H9 (cell line): ENCODE measurements around the gene CD58. TPM values are rescaled to one million over a fixed set of nuclear protein-coding genes. Genes with fewer than 3 reads are reported as not detected.

Experiments used
- DNase-seq: peaks from one replicate; pipeline ENCODE4 v3.0.0-alpha.2; 2017
- H2AFZ ChIP-seq: one replicate; pipeline ENCODE4 v1.6.1; 2013; ENCODE audit warnings: mild to moderate bottlenecking, low read length, control low read depth, moderate library complexity
- H2AK5ac ChIP-seq: 2 replicates; pipeline ENCODE4 v1.6.1; 2013; ENCODE audit warnings: low read length, control low read depth, mixed read lengths; ENCODE audit not compliant: insufficient read length
- H2BK120ac ChIP-seq: one replicate; pipeline ENCODE4 v1.6.1; 2013; ENCODE audit warnings: low read depth, mild to moderate bottlenecking, low read length, control low read depth, inconsistent platforms; ENCODE audit not compliant: poor library complexity, severe bottlenecking
- H2BK12ac ChIP-seq: 2 replicates; pipeline ENCODE4 v1.6.1; 2013; ENCODE audit warnings: low read length, control low read depth, mixed read lengths, low read depth; ENCODE audit not compliant: insufficient read length
- H2BK15ac ChIP-seq: 2 replicates; pipeline ENCODE4 v1.6.1; 2013; ENCODE audit warnings: low read depth, low read length, control low read depth
- H2BK20ac ChIP-seq: one replicate; pipeline ENCODE4 v1.6.1; 2013; ENCODE audit warnings: low read depth, mild to moderate bottlenecking, low read length, control low read depth, inconsistent platforms; ENCODE audit not compliant: poor library complexity, severe bottlenecking
- H2BK5ac ChIP-seq: 2 replicates; pipeline ENCODE4 v1.6.1; 2013; ENCODE audit warnings: low read length, control low read depth, mixed read lengths; ENCODE audit not compliant: insufficient read length
- H3K14ac ChIP-seq: 2 replicates; pipeline ENCODE4 v1.6.1; 2013; ENCODE audit warnings: low read length, control low read depth; ENCODE audit not compliant: insufficient read depth
- H3K18ac ChIP-seq: 2 replicates; pipeline ENCODE4 v1.6.1; 2013; ENCODE audit warnings: low read depth, mild to moderate bottlenecking, mixed read lengths, low read length, control low read depth; ENCODE audit not compliant: insufficient read length
- H3K23ac ChIP-seq: 2 replicates; pipeline ENCODE4 v1.6.1; 2013; ENCODE audit warnings: low read length, control low read depth, mixed read lengths, low read depth; ENCODE audit not compliant: insufficient read length
- H3K23me2 ChIP-seq: 2 replicates; pipeline ENCODE4 v1.6.1; 2013; ENCODE audit warnings: low read depth, mild to moderate bottlenecking, mixed read lengths, low read length, control low read depth; ENCODE audit not compliant: insufficient read length, poor library complexity, severe bottlenecking
- H3K27ac ChIP-seq: 2 replicates; pipeline ENCODE4 v1.5.1; 2013; ENCODE audit warnings: low read length, control low read depth, mixed read lengths, low read depth; ENCODE audit not compliant: insufficient read length
- H3K27me3 ChIP-seq: 2 replicates; pipeline ENCODE4 v1.6.1; 2013; ENCODE audit warnings: low read length, control low read depth, inconsistent platforms; ENCODE audit not compliant: insufficient read depth
- H3K4ac ChIP-seq: 2 replicates; pipeline ENCODE4 v1.6.1; 2013; ENCODE audit warnings: low read depth, mild to moderate bottlenecking, control low read depth, inconsistent platforms, low read length, moderate library complexity
- H3K4me1 ChIP-seq: 2 replicates; pipeline ENCODE4 v1.6.1; 2013; ENCODE audit warnings: low read length, control low read depth, inconsistent platforms; ENCODE audit not compliant: insufficient read depth
- H3K4me2 ChIP-seq: 2 replicates; pipeline ENCODE4 v1.6.1; 2013; ENCODE audit warnings: low read length, control low read depth, mixed read lengths; ENCODE audit not compliant: insufficient read length, insufficient read depth
- H3K56ac ChIP-seq: 2 replicates; pipeline ENCODE4 v1.6.1; 2013; ENCODE audit warnings: low read depth, mild to moderate bottlenecking, mixed read lengths, low read length, control low read depth; ENCODE audit not compliant: insufficient read length
- H3K79me1 ChIP-seq: 2 replicates; pipeline ENCODE4 v1.6.1; 2013; ENCODE audit warnings: low read depth, mild to moderate bottlenecking, moderate library complexity, low read length, control low read depth, inconsistent platforms; ENCODE audit not compliant: insufficient read depth, poor library complexity, severe bottlenecking
- H3K79me2 ChIP-seq: 2 replicates; pipeline ENCODE4 v1.6.1; 2013; ENCODE audit warnings: low read length, control low read depth, inconsistent platforms; ENCODE audit not compliant: insufficient read depth
- H3K9ac ChIP-seq: 2 replicates; pipeline ENCODE4 v1.6.1; 2013; ENCODE audit warnings: low read length, control low read depth, mixed read lengths; ENCODE audit not compliant: insufficient read length; ENCODE audit errors: extremely low read depth
- H3K9me3 ChIP-seq: one replicate; pipeline ENCODE4 v1.6.1; 2013; ENCODE audit warnings: low read depth, low read length, inconsistent platforms; ENCODE audit not compliant: control insufficient read depth
- H3T11ph ChIP-seq: one replicate; pipeline ENCODE4 v1.6.1; 2013; ENCODE audit warnings: mild to moderate bottlenecking, low read length, control low read depth, inconsistent platforms
- H4K20me1 ChIP-seq: one replicate; pipeline ENCODE4 v1.6.1; 2013; ENCODE audit not compliant: control insufficient read depth, insufficient read length, insufficient read depth
- H4K5ac ChIP-seq: 2 replicates; pipeline ENCODE4 v1.6.1; 2013; ENCODE audit warnings: low read depth, mild to moderate bottlenecking, mixed read lengths, low read length, control low read depth; ENCODE audit not compliant: insufficient read length
- H4K8ac ChIP-seq: replicated peaks from 2 replicates; pipeline ENCODE4 v1.6.1; 2013; ENCODE audit warnings: low read length, control low read depth, mixed read lengths, low read depth; ENCODE audit not compliant: insufficient read length
- H4K91ac ChIP-seq: 2 replicates; pipeline ENCODE4 v1.6.1; 2013; ENCODE audit warnings: low read depth, mild to moderate bottlenecking, moderate library complexity, mixed read lengths, low read length, control low read depth; ENCODE audit not compliant: insufficient read length
- H3K27ac Mint-ChIP-seq, 3 experiments: 2 replicates in 2 of 3; 3 replicates in 1 of 3; pipeline ENCODE4 v1.8.0; 2020 to 2021; ENCODE audit warnings: mixed read lengths in 3 of 3, mild to moderate bottlenecking in 1 of 3, moderate library complexity in 1 of 3
- H3K27me3 Mint-ChIP-seq: 2 replicates; pipeline ENCODE4 v1.8.0; 2021; ENCODE audit warnings: low read depth, mild to moderate bottlenecking, moderate library complexity, mixed read lengths
- H3K36me3 Mint-ChIP-seq, 3 experiments: 2 replicates in 2 of 3; 3 replicates in 1 of 3; pipeline ENCODE4 v1.8.0; 2020 to 2021; ENCODE audit warnings: low read depth in 3 of 3, mixed read lengths in 3 of 3; ENCODE audit not compliant: insufficient read depth in 1 of 3
- H3K4me1 Mint-ChIP-seq, 2 experiments: 2 replicates each; pipeline ENCODE4 v1.8.0; 2020; ENCODE audit warnings: mixed read lengths in 2 of 2
- H3K4me3 Mint-ChIP-seq, 2 experiments: 2 replicates in 1 of 2; 3 replicates in 1 of 2; pipeline ENCODE4 v1.8.0; 2020 to 2021; ENCODE audit warnings: mild to moderate bottlenecking in 2 of 2, mixed read lengths in 2 of 2, moderate library complexity in 1 of 2
- H3K9me3 Mint-ChIP-seq, 2 experiments: 2 replicates in 1 of 2; 3 replicates in 1 of 2; pipeline ENCODE4 v1.8.0; 2020; ENCODE audit warnings: mild to moderate bottlenecking in 2 of 2, mixed read lengths in 2 of 2, moderate library complexity in 1 of 2
- WGBS: extraction: QIAGEN DNeasy Blood & Tissue Kit; methylation state at CpG from one replicate; pipeline ENCODE4 v1.1.7; 2013; ENCODE audit warnings: missing lambda C conversion rate, low lambda C conversion rate, mixed read lengths; ENCODE audit not compliant: insufficient read length; ENCODE audit errors: extremely low coverage; 5-methylcytosine and 5-hydroxymethylcytosine counted together
- total RNA-seq: library from RNA; stranded (reverse); gene quantifications from 2 replicates; pipeline ENCODE4 v1.2.1, GENCODE V29; 2021
- TF ChIP-seq, protein P1 (sequence below): fragments of 200-600 bp; sonication (generic); conservative IDR thresholded peaks from 3 replicates; pipeline ENCODE4 v1.8.0; 2021; ENCODE audit warnings: antibody characterized with exemption, mild to moderate bottlenecking

The CD58 gene
- total RNA-seq, 1 experiment from 2014 or later, result 4.3 TPM

DNA sequence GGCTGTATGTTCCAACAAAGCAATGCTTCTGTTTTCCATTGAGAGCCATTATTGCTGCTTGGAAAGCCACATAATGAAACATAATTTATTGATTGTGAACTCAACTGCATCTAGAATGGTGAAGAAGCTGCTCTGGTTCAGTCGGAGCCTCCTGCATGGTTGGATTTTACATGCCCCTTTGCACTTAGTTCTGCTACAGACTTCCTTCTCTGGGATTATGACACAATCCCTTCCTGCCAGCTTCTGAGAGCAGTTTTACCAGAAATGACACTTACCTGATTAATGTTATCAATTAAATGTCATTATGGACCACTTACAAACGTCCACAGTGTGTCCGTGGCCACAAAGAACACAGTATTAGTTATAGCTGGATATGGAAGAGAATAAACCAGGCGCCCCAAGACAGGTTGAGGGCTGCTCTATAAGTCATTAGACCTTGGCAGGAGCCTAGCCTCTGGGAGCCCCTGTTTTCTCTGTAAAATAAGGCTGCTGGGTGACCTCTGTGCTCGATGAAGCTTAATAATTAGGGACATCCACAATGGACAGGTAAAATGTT is 7.0 kb upstream of the CD58 start:
- Histone ChIP-seq H2BK20ac (no peak overlapping the region), H3K27ac (no peak overlapping the region), H3K9me3 (no peaks in the 10 kb centered on the region), H2BK12ac (no peak overlapping the region), H3K18ac (no peak overlapping the region), H2BK5ac (no peak overlapping the region), H3K23me2 (no peaks in the 10 kb centered on the region), H4K8ac (no peak overlapping the region), H4K20me1 (no peaks in the 10 kb centered on the region), H3K23ac (no peak overlapping the region), H3K27me3 (no peaks in the 10 kb centered on the region), H3K9ac (no peak overlapping the region), H2AK5ac (no peak overlapping the region), H3K79me1 (no peaks in the 10 kb centered on the region), H3K79me2 (no peaks in the 10 kb centered on the region), H3K4ac (no peak overlapping the region), H3K4me1 (no peaks in the 10 kb centered on the region), H4K5ac (no peak overlapping the region), H3K56ac (no peak overlapping the region), H2AFZ (no peak overlapping the region), H4K91ac (no peak overlapping the region), H3T11ph (no peak overlapping the region), H3K4me2 (no peak overlapping the region), H3K14ac (no peak overlapping the region), H2BK120ac (no peak overlapping the region), H2BK15ac (no peak overlapping the region)
- Mint-ChIP-seq H3K4me1 (peaks cover 5 to 9% of the 10 kb centered on the region in 2 experiments), H3K9me3 (no peaks in the 10 kb centered on the region), H3K36me3 (peaks cover 0 to 6% (median 0%) of the 10 kb centered on the region in 3 experiments; a peak in 4 of 7 replicates), H3K27me3 (peaks cover 3% of the 10 kb centered on the region; the same call in 1 of the 2 replicates), H3K27ac (no peak overlapping the region; a peak in 1 of 7 replicates), H3K4me3 (no peak overlapping the region)
- WGBS, result no CpG with 5 or more reads among the region's 5 CpGs
- DNase-seq, result no peak
- TF ChIP-seq, protein P1, sequence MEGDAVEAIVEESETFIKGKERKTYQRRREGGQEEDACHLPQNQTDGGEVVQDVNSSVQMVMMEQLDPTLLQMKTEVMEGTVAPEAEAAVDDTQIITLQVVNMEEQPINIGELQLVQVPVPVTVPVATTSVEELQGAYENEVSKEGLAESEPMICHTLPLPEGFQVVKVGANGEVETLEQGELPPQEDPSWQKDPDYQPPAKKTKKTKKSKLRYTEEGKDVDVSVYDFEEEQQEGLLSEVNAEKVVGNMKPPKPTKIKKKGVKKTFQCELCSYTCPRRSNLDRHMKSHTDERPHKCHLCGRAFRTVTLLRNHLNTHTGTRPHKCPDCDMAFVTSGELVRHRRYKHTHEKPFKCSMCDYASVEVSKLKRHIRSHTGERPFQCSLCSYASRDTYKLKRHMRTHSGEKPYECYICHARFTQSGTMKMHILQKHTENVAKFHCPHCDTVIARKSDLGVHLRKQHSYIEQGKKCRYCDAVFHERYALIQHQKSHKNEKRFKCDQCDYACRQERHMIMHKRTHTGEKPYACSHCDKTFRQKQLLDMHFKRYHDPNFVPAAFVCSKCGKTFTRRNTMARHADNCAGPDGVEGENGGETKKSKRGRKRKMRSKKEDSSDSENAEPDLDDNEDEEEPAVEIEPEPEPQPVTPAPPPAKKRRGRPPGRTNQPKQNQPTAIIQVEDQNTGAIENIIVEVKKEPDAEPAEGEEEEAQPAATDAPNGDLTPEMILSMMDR, result no peak
